GM12873 (cell line): ENCODE measurements around the gene CCDC28A.
A peak's percentile ranks its signal among the peaks of the same experiment; 100 is the strongest.

ENCODE experiments used
- CTCF ChIP-seq: IDR thresholded peaks from 2 replicates; pipeline ENCODE4 v1.5.1; 2012; ENCODE audit warnings: low read depth, mild to moderate bottlenecking, moderate library complexity, low read length, control low read depth; ENCODE audit not compliant: insufficient read depth; ENCODE audit errors: missing control alignments

The CCDC28A gene

GRCh38 chr6:138809677-138810076, 36.1 kb downstream of the CCDC28A start:
- no peak for TF ChIP-seq CTCF

- no peak for TF ChIP-seq CTCF
Observed at GRCh38 chr6:138811866-138812265, 38.3 kb downstream of the CCDC28A start.

- no peak for TF ChIP-seq CTCF
Observed at GRCh38 chr6:138814179-138814834, 40.7 kb downstream of the CCDC28A start.

- no peak for TF ChIP-seq CTCF
Observed at GRCh38 chr6:138815221-138815620, 41.7 kb downstream of the CCDC28A start.

- TF ChIP-seq CTCF = peak; percentile 68
Observed at GRCh38 chr6:138815797-138816528, 42.4 kb downstream of the CCDC28A start.

- no peak for TF ChIP-seq CTCF
Observed at GRCh38 chr6:138817799-138818198, 44.2 kb downstream of the CCDC28A start.

- no peak for TF ChIP-seq CTCF
Observed at GRCh38 chr6:138818496-138819194, 45.1 kb downstream of the CCDC28A start.
